ENCODE results near the gene PLEK2.

GRCh38 chr14:67391268-67391667 is 20.7 kb downstream of the PLEK2 start:
- no peak for TF ChIP-seq CTCF (IDR thresholded peaks at IDR 0.05)
- no peak for TF ChIP-seq POLR2A (IDR thresholded peaks at IDR 0.05)
- TF ChIP-seq POLR2AphosphoS5 (IDR thresholded peaks at IDR 0.05), result no peak
- no peak for TF ChIP-seq EP300 (IDR thresholded peaks at IDR 0.05)

Data from upper lobe of left lung (tissue), 4 donors.